Ascending aorta (tissue), 2 donors: ENCODE data around the gene JOSD1. TPM values are rescaled to one million over a fixed set of nuclear protein-coding genes. Genes with fewer than 3 reads are reported as not detected.

Source experiments
- DNase-seq, 2 donors: peaks; one replicate each; pipeline ENCODE4 v3.0.0-alpha.2; 2019; ENCODE audit warnings: low spot score in 2 of 2
- H3K27ac ChIP-seq, 2 donors: fragments of 200-600 bp; sonication (generic); one replicate each; pipeline ENCODE4 v1.5.1; 2016 to 2017; ENCODE audit warnings: mild to moderate bottlenecking in 1 of 2
- H3K27me3 ChIP-seq: fragments of 200-600 bp; sonication (generic); one replicate; pipeline ENCODE4 v1.5.1; 2017
- H3K36me3 ChIP-seq, 2 donors: fragments of 200-600 bp; sonication (generic); one replicate each; pipeline ENCODE4 v1.5.1; 2016
- H3K4me1 ChIP-seq, 2 donors: fragments of 200-600 bp; sonication (generic); one replicate each; pipeline ENCODE4 v1.5.1; 2016 to 2017; ENCODE audit warnings: mild to moderate bottlenecking in 1 of 2
- H3K4me3 ChIP-seq, 2 donors: fragments of 200-600 bp; sonication (generic); one replicate each; pipeline ENCODE4 v1.5.1; 2016 to 2017; ENCODE audit warnings: mild to moderate bottlenecking in 1 of 2
- H3K9me3 ChIP-seq, 2 donors: fragments of 200-600 bp; sonication (generic); one replicate each; pipeline ENCODE4 v1.5.1; 2016
- CTCF ChIP-seq, 3 experiments: fragments of 200-600 bp in 2 of 3; fragments of 450-650 bp in 1 of 3; sonication (generic) in 2 of 3; IDR thresholded peaks; one replicate each; pipeline ENCODE4 v1.5.1; 2016 to 2019; ENCODE audit warnings: antibody characterized with exemption in 3 of 3, mild to moderate bottlenecking in 1 of 3, moderate library complexity in 1 of 3
- intact Hi-C: fragments of 100-400 bp; cut with DNase I; formaldehyde crosslinking; loops from one replicate; pipeline ENCODE4 v1.15.1; 2023
- total RNA-seq: library from RNA; depleted of rRNA; stranded (reverse); fragments of >200 nt; gene quantifications from one replicate; pipeline ENCODE4 v1.1.0, GENCODE V29; 2016

Gene JOSD1
- total RNA-seq, 1 donor from 2014 or later = 153 TPM

GRCh38 chr22:38742176-38742942 is 41.6 kb upstream of the JOSD1 start:
- H3K27me3 ChIP-seq = no peaks in the 10 kb centered on the region
- intact Hi-C loops = no loop called here
- no peak for TF ChIP-seq CTCF (IDR thresholded peaks at IDR 0.05)
- no peak overlapping the region for H3K4me3 ChIP-seq
- H3K36me3 ChIP-seq = peaks cover 95 to 100% of the 10 kb centered on the region in 2 donors
- H3K4me1 ChIP-seq = no peaks in the 10 kb centered on the region
- DNase-seq = no peak
- H3K9me3 ChIP-seq = no peaks in the 10 kb centered on the region
- H3K27ac ChIP-seq = peak overlapping the region in 1 of 2 donors; percentile 13

GRCh38 chr22:38741576-38741975 is 40.8 kb upstream of the JOSD1 start:
- H3K4me3 ChIP-seq = no peak overlapping the region
- H3K4me1 ChIP-seq = no peaks in the 10 kb centered on the region
- H3K36me3 ChIP-seq = peaks cover 95 to 100% of the 10 kb centered on the region in 2 donors
- no peaks in the 10 kb centered on the region for H3K27me3 ChIP-seq
- H3K9me3 ChIP-seq = no peaks in the 10 kb centered on the region
- no peak for DNase-seq
- TF ChIP-seq CTCF (IDR thresholded peaks at IDR 0.05) = no peak
- intact Hi-C loops = no loop called here
- no peak overlapping the region for H3K27ac ChIP-seq

GRCh38 chr22:38741166-38741565 is 40.4 kb upstream of the JOSD1 start:
- TF ChIP-seq CTCF (IDR thresholded peaks at IDR 0.05) = no peak
- DNase-seq = no peak
- Histone ChIP-seq H3K4me3 (no peak overlapping the region), H3K27ac (no peak overlapping the region), H3K27me3 (no peaks in the 10 kb centered on the region), H3K36me3 (peaks cover 95 to 100% of the 10 kb centered on the region in 2 donors), H3K9me3 (no peaks in the 10 kb centered on the region), H3K4me1 (no peaks in the 10 kb centered on the region)
- intact Hi-C loops = no loop called here

GRCh38 chr22:38740754-38741153 is 40.0 kb upstream of the JOSD1 start:
- Histone ChIP-seq H3K9me3 (no peaks in the 10 kb centered on the region), H3K4me1 (no peaks in the 10 kb centered on the region), H3K27ac (no peak overlapping the region), H3K36me3 (peaks cover 95 to 100% of the 10 kb centered on the region in 2 donors), H3K27me3 (no peaks in the 10 kb centered on the region), H3K4me3 (no peak overlapping the region)
- DNase-seq = no peak
- TF ChIP-seq CTCF (IDR thresholded peaks at IDR 0.05) = no peak
- intact Hi-C loops = no loop called here

- H3K36me3 ChIP-seq = peaks cover 96 to 100% of the 10 kb centered on the region in 2 donors
- H3K4me3 ChIP-seq = no peak overlapping the region
- intact Hi-C loops = no loop called here
- TF ChIP-seq CTCF (IDR thresholded peaks at IDR 0.05) = no peak
- peak overlapping the region in 1 of 2 donors; percentile 17 for H3K27ac ChIP-seq
- H3K9me3 ChIP-seq = no peaks in the 10 kb centered on the region
- no peak for DNase-seq
- no peaks in the 10 kb centered on the region for H3K4me1 ChIP-seq
- H3K27me3 ChIP-seq = no peaks in the 10 kb centered on the region
Measured at GRCh38 chr22:38740116-38740723, 39.5 kb upstream of the JOSD1 start.
